Cardiac fibroblast (primary cell): ENCODE results near the gene COQ3.

Experiments used
- DNase-seq, 2 donors: peaks; one replicate each; pipeline versions ENCODE4 v3.0.0 to v3.0.0-alpha.2; 2010; ENCODE audit warnings: low read depth in 2 of 2
- H3K4me3 ChIP-seq, 2 donors: replicated peaks in 1 of 2; 1 replicate in 1 of 2; 2 replicates in 1 of 2; pipeline ENCODE4 v1.5.1; 2011; ENCODE audit warnings: low read depth in 2 of 2, low read length in 2 of 2, mild to moderate bottlenecking in 2 of 2, moderate library complexity in 1 of 2
- TF ChIP-seq, protein P1 (sequence below): IDR thresholded peaks from one replicate; pipeline ENCODE4 v1.5.1; 2011; ENCODE audit warnings: low read depth, mild to moderate bottlenecking, low read length, inconsistent platforms

COQ3 gene

GRCh38 chr6:99359800-99360199, 34.2 kb downstream of the COQ3 start:
- H3K4me3 ChIP-seq, result no peak overlapping the region
- DNase-seq, result no peak
- TF ChIP-seq, protein P1, sequence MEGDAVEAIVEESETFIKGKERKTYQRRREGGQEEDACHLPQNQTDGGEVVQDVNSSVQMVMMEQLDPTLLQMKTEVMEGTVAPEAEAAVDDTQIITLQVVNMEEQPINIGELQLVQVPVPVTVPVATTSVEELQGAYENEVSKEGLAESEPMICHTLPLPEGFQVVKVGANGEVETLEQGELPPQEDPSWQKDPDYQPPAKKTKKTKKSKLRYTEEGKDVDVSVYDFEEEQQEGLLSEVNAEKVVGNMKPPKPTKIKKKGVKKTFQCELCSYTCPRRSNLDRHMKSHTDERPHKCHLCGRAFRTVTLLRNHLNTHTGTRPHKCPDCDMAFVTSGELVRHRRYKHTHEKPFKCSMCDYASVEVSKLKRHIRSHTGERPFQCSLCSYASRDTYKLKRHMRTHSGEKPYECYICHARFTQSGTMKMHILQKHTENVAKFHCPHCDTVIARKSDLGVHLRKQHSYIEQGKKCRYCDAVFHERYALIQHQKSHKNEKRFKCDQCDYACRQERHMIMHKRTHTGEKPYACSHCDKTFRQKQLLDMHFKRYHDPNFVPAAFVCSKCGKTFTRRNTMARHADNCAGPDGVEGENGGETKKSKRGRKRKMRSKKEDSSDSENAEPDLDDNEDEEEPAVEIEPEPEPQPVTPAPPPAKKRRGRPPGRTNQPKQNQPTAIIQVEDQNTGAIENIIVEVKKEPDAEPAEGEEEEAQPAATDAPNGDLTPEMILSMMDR, result no peak

DNA sequence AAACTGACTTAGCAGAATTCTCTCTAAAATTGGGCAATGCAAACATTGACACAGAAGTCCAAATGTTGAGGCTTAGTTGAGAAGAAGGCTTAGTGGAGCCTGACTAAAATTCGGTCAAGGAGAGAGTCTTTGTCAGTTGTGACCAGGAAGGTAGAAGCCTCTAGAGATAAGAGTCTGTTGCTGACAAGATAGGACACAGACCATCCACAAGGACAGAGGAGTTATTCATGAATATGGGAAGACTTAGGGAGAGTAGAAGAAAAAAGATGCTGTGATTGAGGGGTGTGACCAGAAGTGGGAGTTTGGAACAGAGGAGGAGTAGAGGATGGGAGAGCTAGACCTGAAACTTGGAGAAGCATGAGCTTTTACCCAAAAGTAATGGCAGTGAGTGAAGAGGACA, 37.4 kb downstream of the COQ3 start:
- DNase-seq, result no peak
- no peak overlapping the region for H3K4me3 ChIP-seq
- TF ChIP-seq, protein P1, result no peak

GRCh38 chr6:99354983-99355382, 39.0 kb downstream of the COQ3 start:
- DNase-seq, result no peak
- H3K4me3 ChIP-seq, result no peak overlapping the region
- TF ChIP-seq, protein P1, result no peak

DNA sequence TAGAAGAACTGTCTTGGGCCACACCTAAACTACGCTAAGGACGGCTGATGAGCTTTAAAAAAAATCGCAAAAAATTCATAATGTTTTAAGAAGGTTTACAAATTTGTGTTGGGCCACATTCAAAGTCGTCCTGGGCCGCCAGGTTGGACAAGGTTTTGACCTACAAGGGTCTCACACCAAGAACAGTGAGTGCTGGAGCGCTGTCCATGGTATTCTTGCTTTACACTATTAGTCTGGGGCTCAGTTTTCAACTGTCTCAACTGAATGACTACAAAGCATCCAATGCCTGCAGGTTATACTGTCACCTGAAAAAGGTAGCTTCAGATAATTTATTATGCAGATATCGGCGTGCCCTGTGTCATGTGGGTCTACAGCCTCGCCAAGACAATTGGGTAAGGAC, 40.9 kb downstream of the COQ3 start:
- TF ChIP-seq, protein P1, result no peak
- H3K4me3 ChIP-seq, result no peak overlapping the region
- peak in 1 of 2 donors; percentile 11 for DNase-seq

GRCh38 chr6:99350573-99350972, 43.4 kb downstream of the COQ3 start:
- no peak overlapping the region for H3K4me3 ChIP-seq

DNA sequence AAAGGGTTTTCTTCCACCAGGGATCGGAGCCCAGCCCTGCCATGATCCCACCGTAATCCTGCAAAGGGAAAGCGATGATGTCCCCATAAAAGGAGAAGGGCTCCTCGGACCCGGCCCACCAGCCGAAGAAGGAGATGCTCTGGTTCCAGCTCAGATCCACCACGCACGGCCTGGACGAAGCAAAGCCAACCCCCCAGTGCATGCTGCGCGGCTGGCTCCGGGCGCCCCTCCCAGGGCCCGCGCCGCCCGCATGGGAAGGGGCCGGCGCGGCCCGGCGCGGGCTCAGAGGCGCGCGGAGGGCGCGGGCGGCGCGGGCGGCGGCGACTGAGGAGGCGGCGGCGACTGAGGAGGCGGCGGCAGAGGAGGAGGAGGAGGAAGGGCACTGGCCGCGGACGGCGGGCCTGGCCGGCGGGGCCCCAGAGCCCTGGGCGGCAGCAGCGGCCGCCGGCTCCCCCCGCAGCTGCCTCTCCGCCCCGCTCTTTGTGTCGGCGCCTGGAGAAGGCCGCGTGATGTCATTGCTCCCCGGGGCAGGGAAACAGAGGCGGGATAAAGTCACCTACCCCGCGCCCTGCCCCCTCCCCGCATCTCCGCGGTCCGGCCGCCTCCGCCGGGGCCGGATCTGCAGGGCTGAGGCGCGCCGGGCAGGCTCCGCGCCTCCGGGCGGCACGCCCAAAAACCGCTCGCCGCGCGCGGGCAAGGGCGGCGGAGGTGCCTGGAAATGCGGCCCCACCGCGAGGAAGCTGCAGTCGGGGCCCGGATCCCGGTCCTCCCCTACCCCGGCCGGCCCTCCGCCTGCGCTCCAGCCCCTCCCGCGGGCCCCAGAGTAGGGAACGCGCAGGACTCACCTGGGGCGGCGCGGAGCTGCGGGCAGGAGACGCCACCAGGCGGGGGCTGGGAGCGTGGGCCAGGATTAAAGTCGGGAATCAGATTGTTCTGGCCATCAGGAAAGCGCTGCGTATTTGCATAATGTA, 44.5 kb downstream of the COQ3 start, which contains the start of gene FAXC:
FAXC (minus strand) TSS at position 504 of the 971 bp plus-strand sequence; CDS start at position 202, 302 bp downstream.
- H3K4me3 ChIP-seq, result peak within 1 kb of the TSS; percentile 51 to 61
- TF ChIP-seq, protein P1, result no peak

More at GRCh38 chr6:99350573-99350972, 43.4 kb downstream of the COQ3 start:
- TF ChIP-seq, protein P1, result no peak
- DNase-seq, result no peak

More for the DNA sequence above, 44.5 kb downstream of the COQ3 start, which contains the start of gene FAXC:
- DNase-seq, result peak; percentile 21 to 25
